ENCODE measurements around the gene CNTNAP2.

DNA sequence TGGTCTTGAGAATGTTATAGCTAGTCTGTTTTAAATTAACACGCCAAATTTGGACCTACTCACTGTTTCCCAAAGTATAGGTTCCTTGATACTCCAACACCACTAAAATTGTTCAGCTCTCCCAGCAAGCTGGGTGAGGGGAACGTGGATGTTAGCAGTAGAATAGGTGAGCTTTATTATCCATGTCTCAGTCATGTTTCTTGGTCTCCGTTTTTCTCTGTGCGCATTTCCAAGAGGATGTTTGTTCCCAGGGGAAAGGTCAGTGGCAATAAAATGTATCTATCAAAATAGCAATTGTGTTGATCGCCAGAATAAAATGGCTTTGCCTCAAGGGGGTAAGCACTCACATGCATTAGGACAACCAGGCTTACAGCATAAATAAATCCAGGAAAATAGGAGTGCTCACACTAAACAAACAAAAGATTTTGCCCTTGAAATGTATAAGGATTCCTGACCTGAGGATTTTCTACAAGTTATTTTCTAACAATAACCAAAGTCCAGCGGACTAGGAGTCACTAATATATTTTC lies 2286.9 kb downstream of the CNTNAP2 start:
- TF ChIP-seq ZNF747 (tag by site-specific recombination; IDR thresholded peaks at IDR 0.05) = no peak
- no peak for TF ChIP-seq CTCF (tag by site-specific recombination; IDR thresholded peaks at IDR 0.05)
- no peak for TF ChIP-seq ZNF155 (tag by site-specific recombination; IDR thresholded peaks at IDR 0.05)
- no peak for TF ChIP-seq ZNF335 (tag by site-specific recombination; conservative IDR thresholded peaks at IDR 0.05)
- TF ChIP-seq ZNF776 (tag by site-specific recombination; IDR thresholded peaks at IDR 0.05; ENCODE audit: borderline replicate concordance) = no peak
- TF ChIP-seq MZF1 (tag by site-specific recombination; IDR thresholded peaks at IDR 0.05; ENCODE audit: borderline replicate concordance) = no peak
- no peak for TF ChIP-seq ZBTB8A (tag by site-specific recombination; IDR thresholded peaks at IDR 0.05)
- no peak for TF ChIP-seq REST (tag by site-specific recombination; IDR thresholded peaks at IDR 0.05)
- no peak for TF ChIP-seq ZBTB7A (tag by site-specific recombination; IDR thresholded peaks at IDR 0.05; ENCODE audit: low read depth)
- no peak for TF ChIP-seq ZNF580 (tag by site-specific recombination; IDR thresholded peaks at IDR 0.05)
- no peak for TF ChIP-seq ZBTB21 (tag by site-specific recombination; IDR thresholded peaks at IDR 0.05)
